Measurements from ENCODE around the gene SLC7A6OS. TPM values are rescaled to one million over a fixed set of nuclear protein-coding genes. Genes with fewer than 3 reads are reported as not detected.
A peak's percentile ranks its signal among the peaks of the same experiment; 100 is the strongest.

SLC7A6OS gene
- total and polyA plus RNA-seq, 8 donors = 5.2 to 8.1 (median 6.5) TPM

- FAIRE-seq = no peak
- H3K4me1 ChIP-seq = peaks cover 0 to 7% (median 0%) of the 10 kb centered on the region in 3 donors
Measured at GRCh38 chr16:68249371-68249770, 61.4 kb downstream of the SLC7A6OS start.

More at GRCh38 chr16:68249371-68249770, 61.4 kb downstream of the SLC7A6OS start:
- Histone ChIP-seq H3K27ac (no peak overlapping the region), H3K36me3 (no peaks in the 10 kb centered on the region), H3K9me3 (no peaks in the 10 kb centered on the region), H3K4me3 (no peak overlapping the region), H3K27me3 (no peaks in the 10 kb centered on the region)
- intact Hi-C loops (cut with DNase I) = no loop called here
- ATAC-seq (no peak), DNase-seq (peak in 2 of 6 donors; percentile 9 to 20)
- WGBS, 2 donors = 83 to 90% methylated on average over 4 of the region's 4 CpGs
- no peak for TF ChIP-seq CTCF (IDR thresholded peaks at IDR 0.05)

Other genes starting within 250 kb of the SLC7A6OS start
- 10 to 100 TPM in 5 of 6 donors, 1 to 10 TPM in 1; 9.5 to 19.3 (median 13.5) TPM for gene NFATC3, start 225.6 kb downstream of the SLC7A6OS start, total RNA-seq
- 1 to 10 TPM; 3.8 to 4.5 TPM for gene NFATC3, start 225.6 kb downstream of the SLC7A6OS start, polyA plus RNA-seq
- gene ESRP2, start 74.8 kb downstream of the SLC7A6OS start, total RNA-seq = 10 to 100 TPM; 20.1 to 43.4 (median 33.3) TPM
- gene ESRP2, start 74.8 kb downstream of the SLC7A6OS start, polyA plus RNA-seq = 10 to 100 TPM; 35.5 to 45.5 TPM
- gene PLA2G15, start 65.6 kb downstream of the SLC7A6OS start, total RNA-seq = 10 to 100 TPM in 1 of 6 donors, 1 to 10 TPM in 5; 3.5 to 14.1 (median 5.1) TPM
- 1 to 10 TPM; 6.1 to 8.4 TPM for gene PLA2G15, start 65.6 kb downstream of the SLC7A6OS start, polyA plus RNA-seq
- gene SLC7A6, start 46.4 kb downstream of the SLC7A6OS start, total RNA-seq = 1 to 10 TPM; 4.3 to 8.7 (median 6.0) TPM
- 1 to 10 TPM; 3.1 to 5.4 TPM for gene SLC7A6, start 46.4 kb downstream of the SLC7A6OS start, polyA plus RNA-seq
- gene PRMT7, start 73 bp upstream of the SLC7A6OS start, total RNA-seq = 10 to 100 TPM; 11.6 to 22.6 (median 15.6) TPM
- 10 to 100 TPM; 43.9 to 47.9 TPM for gene PRMT7, start 73 bp upstream of the SLC7A6OS start, polyA plus RNA-seq
- gene SMPD3, start 137.6 kb upstream of the SLC7A6OS start, total RNA-seq = 1 to 10 TPM in 5 of 6 donors, under 1 TPM in 1; 0.83 to 5.5 (median 1.9) TPM
- gene SMPD3, start 137.6 kb upstream of the SLC7A6OS start, polyA plus RNA-seq = 1 to 10 TPM; 2.8 to 3.3 TPM
- gene ZFP90, start 228.3 kb upstream of the SLC7A6OS start, total RNA-seq = 10 to 100 TPM in 2 of 6 donors, 1 to 10 TPM in 4; 8.2 to 15.3 (median 9.5) TPM
- gene ZFP90, start 228.3 kb upstream of the SLC7A6OS start, polyA plus RNA-seq = 1 to 10 TPM; 5.4 to 9.2 TPM

Measured in pancreas (tissue), 10 donors.